Ovary (tissue), 3 donors: Measurements from ENCODE around the gene SPG7.

Experiments used
- CTCF ChIP-seq, 3 donors: fragments of 450-650 bp in 2 of 3; fragments of 200-600 bp in 1 of 3; IDR thresholded peaks; one replicate each; pipeline versions ENCODE4 v1.5.1 to v1.8.0; 2016 to 2022; ENCODE audit warnings: antibody characterized with exemption in 3 of 3, mild to moderate bottlenecking in 1 of 3
- POLR2A ChIP-seq: fragments of 450-650 bp; IDR thresholded peaks from one replicate; pipeline ENCODE4 v1.6.1; 2017; ENCODE audit warnings: antibody characterized with exemption, mild to moderate bottlenecking, moderate library complexity
- donor health status: DM: no; HTN: no; CAD: no.

GRCh38 chr16:89589241-89589926 lies 81.2 kb downstream of the SPG7 start:
- no peak for TF ChIP-seq CTCF (IDR thresholded peaks at IDR 0.05)
- no peak for TF ChIP-seq POLR2A
